GM18867 (cell line): ENCODE measurements around the gene AJM1.

Source experiments
- ATAC-seq: cut with Tn5 transposase; IDR thresholded peaks from one replicate; pipeline ENCODE4 v1.9.1; 2021; ENCODE audit warnings: mild to moderate bottlenecking, moderate library complexity; ENCODE audit not compliant: unreplicated experiment

Gene AJM1

DNA sequence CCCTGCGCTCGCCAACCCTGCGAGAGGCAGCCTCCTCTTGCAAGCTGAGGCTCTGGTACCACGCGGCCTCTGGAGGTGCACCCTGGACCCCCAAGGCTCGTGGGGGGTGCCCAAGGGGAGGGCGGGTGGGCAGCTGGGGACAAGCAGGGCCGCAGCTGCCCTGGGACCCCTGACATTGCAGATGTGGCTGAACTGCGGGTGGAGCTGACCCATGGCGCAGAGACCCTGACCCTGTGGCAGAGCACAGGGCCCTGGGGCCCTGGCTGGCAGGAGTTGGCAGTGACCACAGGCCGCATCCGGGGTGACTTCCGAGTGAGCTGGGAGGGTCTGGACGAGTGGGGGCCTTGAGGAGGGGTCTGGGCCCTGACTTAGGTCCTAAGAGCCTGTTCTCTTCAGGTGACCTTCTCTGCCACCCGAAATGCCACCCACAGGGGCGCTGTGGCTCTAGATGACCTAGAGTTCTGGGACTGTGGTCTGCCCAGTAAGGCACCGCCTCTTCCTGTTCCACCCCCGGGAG is 11.4 kb downstream of the AJM1 start:
- ATAC-seq, result no peak

GRCh38 chr9:136854113-136854841 is 12.0 kb downstream of the AJM1 start:
- no peak for ATAC-seq

DNA sequence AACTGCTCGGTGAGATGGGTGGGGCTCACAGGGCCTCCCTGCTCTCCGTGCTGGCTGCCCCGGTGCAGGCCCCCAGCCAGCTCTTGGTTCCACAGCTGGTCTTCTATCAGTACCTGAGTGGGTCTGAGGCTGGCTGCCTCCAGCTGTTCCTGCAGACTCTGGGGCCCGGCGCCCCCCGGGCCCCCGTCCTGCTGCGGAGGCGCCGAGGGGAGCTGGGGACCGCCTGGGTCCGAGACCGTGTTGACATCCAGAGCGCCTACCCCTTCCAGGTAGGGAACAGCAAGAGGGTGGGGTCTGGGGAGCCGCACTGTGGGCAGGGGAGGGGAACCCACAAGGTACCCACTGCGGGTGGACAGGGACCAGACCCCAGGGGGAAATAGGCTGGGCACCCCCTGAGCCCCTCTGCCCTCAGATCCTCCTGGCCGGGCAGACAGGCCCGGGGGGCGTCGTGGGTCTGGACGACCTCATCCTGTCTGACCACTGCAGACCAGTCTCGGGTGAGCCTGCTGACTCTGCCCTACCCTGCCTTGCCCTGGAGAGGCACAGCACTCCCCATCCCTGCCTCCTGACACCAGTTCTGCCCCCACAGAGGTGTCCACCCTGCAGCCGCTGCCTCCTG is 12.7 kb downstream of the AJM1 start:
- no peak for ATAC-seq

DNA sequence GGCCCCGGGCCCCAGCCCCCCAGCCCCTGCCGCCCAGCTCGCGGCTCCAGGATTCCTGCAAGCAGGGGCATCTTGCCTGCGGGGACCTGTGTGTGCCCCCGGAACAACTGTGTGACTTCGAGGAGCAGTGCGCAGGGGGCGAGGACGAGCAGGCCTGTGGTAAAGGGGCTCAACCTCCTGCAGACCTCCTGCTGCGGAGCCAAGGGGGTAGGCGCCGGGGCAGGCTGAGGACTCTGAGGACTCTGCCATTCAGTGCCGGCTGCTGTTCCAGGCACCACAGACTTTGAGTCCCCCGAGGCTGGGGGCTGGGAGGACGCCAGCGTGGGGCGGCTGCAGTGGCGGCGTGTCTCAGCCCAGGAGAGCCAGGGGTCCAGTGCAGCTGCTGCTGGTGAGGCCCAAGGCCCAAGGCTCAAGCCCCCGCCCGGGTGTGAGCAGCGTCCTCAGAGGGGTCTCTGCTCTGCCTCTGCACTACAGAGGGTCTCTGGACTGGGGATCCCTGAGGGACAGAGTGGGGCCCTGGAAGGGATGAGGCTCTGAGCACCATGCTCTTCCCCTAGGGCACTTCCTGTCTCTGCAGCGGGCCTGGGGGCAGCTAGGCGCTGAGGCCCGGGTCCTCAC is 13.3 kb downstream of the AJM1 start:
- no peak for ATAC-seq

DNA sequence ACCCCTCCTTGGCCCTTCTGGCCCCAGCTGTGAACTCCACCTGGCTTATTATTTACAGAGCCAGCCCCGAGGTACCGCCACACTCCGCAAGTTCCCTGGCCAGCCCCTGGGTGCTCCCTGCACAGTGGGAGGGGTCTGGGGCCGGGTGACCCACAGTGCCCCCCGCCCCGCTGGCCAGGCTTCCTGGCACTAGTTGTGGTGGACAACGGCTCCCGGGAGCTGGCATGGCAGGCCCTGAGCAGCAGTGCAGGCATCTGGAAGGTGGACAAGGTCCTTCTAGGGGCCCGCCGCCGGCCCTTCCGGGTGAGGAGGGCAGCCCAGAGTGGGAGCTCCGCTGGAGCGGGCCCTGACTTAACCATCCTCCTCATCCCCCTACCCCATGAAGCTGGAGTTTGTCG is 13.8 kb downstream of the AJM1 start:
- ATAC-seq, result no peak

GRCh38 chr9:136856541-136857141 is 14.4 kb downstream of the AJM1 start:
- ATAC-seq, result no peak

GRCh38 chr9:136857166-136857565 is 14.9 kb downstream of the AJM1 start:
- ATAC-seq, result no peak

DNA sequence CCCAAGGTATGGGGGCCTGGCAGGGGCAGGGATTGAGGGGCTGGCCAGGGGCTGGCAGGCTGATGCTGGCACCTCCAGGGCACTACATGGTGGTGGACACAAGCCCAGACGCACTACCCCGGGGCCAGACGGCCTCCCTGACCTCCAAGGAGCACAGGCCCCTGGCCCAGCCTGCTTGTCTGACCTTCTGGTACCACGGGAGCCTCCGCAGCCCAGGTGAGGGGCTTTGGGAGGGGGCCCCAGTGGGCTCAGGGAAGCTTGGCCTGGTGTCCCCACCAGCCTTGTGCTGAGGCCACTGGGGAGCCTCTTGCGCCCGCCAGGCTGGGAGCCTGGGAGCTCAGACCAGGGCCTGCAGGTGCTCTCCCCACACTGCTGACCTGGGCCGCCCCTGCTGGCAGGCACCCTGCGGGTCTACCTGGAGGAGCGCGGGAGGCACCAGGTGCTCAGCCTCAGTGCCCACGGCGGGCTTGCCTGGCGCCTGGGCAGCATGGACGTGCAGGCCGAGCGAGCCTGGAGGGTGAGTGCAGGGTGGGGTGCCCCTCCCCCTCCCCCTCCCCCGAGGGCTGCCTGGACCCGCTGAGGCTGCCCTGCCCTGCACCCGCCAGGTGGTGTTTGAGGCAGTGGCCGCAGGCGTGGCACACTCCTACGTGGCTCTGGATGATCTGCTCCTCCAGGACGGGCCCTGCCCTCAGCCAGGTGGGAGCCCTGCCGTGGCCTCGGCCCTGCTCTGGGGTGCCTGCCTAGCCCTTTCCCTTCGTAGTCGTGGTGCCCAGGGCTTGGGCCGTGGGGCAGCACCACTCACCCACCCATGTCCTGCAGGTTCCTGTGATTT is 15.5 kb downstream of the AJM1 start:
- no peak for ATAC-seq

DNA sequence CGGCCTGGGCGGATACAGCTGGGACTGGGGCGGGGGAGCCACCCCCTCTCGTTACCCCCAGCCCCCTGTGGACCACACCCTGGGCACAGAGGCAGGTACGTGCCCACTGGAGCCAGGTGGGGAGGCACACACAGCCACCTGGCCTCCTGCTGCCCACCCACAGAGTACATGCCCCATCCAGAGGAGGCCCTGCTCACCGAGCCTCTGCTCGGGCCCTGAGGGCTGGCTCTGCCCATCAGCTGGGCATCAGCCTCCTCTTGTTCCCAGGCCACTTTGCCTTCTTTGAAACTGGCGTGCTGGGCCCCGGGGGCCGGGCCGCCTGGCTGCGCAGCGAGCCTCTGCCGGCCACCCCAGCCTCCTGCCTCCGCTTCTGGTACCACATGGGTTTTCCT is 16.2 kb downstream of the AJM1 start:
- no peak for ATAC-seq

- ATAC-seq, result no peak
Observed at GRCh38 chr9:136858844-136859757, 16.8 kb downstream of the AJM1 start.

- ATAC-seq, result no peak
Observed at GRCh38 chr9:136860529-136860928, 18.3 kb downstream of the AJM1 start.

- ATAC-seq, result no peak
Observed at GRCh38 chr9:136860933-136861873, 18.9 kb downstream of the AJM1 start.

GRCh38 chr9:136861874-136862457 is 19.7 kb downstream of the AJM1 start:
- no peak for ATAC-seq

GRCh38 chr9:136862849-136863622 is 20.8 kb downstream of the AJM1 start:
- ATAC-seq, result no peak

DNA sequence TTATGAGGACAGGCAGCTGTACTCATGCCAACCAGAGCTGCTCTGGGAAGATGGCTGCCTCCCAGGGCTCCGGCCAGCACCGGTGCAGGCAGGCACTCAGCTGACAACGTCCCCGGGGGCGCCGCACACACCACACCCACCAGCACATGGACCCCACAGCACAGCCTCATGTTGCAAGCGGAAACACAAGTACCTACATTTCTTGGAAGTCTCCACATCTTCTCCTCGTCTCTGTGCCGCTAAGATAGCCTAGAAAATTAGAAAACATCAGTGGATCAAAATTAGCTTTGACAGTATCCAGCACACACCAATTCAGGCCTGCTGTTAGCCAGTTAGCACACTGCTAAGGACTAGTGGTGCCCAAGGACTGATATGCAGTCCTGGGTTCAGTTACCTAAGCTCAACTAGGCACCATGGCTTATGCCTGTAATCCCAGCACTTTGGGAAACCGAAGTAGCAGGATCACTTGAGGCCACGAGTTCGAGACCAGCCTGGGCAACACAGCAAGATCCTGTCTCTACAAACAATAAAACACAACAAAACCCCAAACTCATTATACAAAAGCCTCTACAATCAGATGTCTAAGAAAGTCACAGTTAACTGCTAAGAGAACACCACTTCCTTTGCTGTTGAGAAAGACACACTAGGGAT is 21.5 kb downstream of the AJM1 start:
- ATAC-seq, result no peak

- no peak for ATAC-seq
Observed at GRCh38 chr9:136865041-136865767, 22.9 kb downstream of the AJM1 start.

- no peak for ATAC-seq
Observed at GRCh38 chr9:136865768-136866103, 23.5 kb downstream of the AJM1 start.
